GM18505 (cell line): Measurements from ENCODE around the gene C16orf86.

Source experiments
- ATAC-seq: cut with Tn5 transposase; IDR thresholded peaks from one replicate; pipeline ENCODE4 v1.9.1; 2021; ENCODE audit not compliant: unreplicated experiment
- POLR2A ChIP-seq: IDR thresholded peaks from 4 replicates; pipeline ENCODE4 v1.6.1; 2011; ENCODE audit warnings: borderline replicate concordance; ENCODE audit not compliant: insufficient read depth, insufficient read length; ENCODE audit errors: extremely low read depth

Gene C16orf86

DNA sequence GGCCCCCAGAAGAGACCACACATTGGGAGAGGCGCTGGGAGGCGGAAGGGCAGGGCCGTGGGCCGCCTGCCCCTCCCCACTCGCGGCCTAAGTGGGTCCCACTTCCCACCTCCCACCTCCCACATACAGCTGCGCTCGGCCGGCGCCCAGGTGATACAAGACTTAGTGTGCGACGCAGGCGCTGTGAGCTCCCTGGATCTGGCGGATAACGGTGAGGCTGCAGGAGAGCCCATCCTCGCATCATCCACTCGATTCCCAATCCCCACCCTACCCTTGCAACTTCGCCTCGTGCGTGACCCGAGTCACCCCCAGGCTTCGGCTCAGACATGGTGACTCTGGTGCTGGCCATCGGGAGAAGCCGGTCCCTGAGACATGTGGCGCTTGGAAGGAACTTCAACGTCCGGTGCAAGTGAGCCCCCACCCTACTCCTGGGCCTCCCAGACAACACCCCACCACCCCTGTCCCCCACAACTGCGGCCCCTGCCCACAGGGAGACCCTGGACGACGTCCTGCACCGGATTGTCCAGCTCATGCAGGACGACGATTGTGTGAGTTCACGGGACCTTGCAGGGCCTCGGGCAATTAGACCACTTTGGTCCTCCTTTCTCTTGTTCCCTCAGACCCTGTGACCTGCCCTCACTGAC, 17.7 kb upstream of the C16orf86 start:
- no peak for ATAC-seq
- TF ChIP-seq POLR2A = no peak

- TF ChIP-seq POLR2A = no peak
- no peak for ATAC-seq
Measured at GRCh38 chr16:67649494-67649931, 17.1 kb upstream of the C16orf86 start.

- ATAC-seq = no peak
- no peak for TF ChIP-seq POLR2A
Measured at GRCh38 chr16:67650023-67650422, 16.6 kb upstream of the C16orf86 start.

DNA sequence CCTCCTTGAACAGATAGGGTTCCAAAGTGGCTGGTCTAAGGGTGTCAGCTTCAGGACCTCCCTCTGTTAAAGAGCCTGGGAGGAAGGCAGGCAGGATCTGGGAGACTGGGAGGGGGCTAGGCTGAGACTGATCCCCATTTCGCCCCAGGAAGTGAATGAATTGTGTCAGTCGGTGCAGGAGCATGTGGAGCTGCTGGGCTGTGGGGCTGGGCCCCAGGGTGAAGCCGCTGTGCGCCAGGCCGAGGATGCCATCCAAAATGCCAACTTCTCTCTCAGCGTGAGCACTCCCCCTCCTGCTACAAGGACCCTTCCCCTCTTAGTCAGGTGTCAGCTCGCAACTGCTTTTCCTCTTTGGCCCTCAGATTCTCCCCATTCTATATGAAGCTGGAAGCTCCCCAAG, 15.6 kb upstream of the C16orf86 start:
- no peak for ATAC-seq
- TF ChIP-seq POLR2A = no peak

DNA sequence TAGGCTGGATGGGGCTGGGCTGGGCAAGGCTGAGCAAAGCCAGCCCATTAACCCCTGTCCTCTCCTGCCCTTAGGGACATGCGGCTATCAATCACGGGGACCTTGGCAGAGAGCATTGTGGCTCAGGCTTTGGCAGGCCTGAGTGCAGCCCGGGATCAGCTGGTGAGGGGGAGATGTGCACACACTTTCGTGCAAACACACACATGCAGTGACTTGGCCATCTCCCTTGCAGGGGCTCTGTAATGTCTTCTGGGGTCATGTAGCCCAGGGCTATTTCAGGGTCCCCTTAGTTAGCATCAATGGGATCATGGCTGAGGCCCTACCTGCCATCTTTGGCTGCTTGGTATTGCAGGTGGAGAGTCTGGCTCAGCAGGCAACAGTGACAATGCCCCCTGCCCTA, 14.8 kb upstream of the C16orf86 start:
- ATAC-seq = no peak
- TF ChIP-seq POLR2A = no peak

- ATAC-seq = no peak
- TF ChIP-seq POLR2A = no peak
Measured at GRCh38 chr16:67652578-67653127, 14.0 kb upstream of the C16orf86 start.

DNA sequence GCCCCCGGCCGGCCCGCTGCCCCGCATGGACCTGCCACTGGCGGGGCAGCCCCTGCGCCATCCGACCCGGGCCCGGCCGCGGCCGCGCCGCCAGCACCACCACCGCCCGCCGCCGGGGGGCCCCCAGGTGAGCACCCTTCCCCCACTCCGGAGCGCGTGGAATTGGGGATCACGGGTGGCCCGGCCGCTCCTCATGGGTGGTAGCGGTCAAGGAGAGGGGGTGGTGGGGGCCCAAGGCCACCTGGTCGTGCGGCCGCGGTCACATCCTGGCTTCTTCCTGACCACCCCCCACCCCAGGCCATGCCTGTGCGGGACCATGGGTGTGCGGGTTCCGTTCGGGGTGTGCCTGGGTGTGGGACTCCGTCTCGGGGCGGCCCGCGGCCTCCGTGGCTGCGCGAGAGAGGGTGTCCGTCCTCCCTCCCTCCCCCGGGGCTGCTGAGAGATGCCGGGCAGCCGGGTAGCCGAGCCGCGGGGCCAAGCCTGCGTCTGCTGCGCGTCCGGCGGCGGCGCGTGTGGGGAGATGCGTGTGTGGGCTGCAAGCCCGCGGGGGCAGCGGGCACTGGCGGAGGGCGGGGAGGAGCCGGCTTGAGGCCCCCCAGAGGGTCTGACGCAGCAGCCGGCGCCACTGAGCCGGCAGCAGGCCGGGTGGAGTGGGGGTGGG, 13.4 kb upstream of the C16orf86 start:
- no peak for TF ChIP-seq POLR2A
- ATAC-seq = no peak

DNA sequence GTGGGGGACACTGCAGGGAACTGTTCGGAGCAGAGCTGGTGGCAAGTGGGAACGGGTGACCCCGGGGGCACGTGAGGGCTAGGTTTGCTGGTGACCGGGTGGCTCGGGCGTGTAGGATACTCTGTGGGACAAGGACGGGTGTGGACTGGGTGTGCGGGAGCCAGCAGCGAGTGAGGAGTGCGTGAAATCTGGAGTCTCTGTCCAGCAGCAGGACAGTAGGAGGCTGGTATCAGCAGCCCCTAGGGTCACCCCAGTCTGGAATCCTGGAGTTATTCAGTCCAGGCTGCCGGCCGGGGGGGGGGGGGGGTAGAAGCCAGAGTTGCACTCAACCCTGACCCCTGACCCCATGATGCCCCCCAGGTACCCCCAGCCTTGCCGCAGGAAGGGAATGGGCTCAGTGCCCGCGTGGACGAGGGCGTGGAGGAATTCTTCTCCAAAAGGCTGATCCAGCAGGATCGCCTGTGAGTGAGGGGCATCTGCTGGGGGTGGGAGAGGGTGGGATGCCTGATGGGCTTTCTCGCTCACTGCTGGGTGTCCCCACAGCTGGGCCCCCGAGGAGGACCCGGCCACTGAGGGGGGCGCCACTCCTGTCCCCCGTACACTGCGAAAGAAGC, 12.7 kb upstream of the C16orf86 start:
- no peak for TF ChIP-seq POLR2A
- no peak for ATAC-seq

DNA sequence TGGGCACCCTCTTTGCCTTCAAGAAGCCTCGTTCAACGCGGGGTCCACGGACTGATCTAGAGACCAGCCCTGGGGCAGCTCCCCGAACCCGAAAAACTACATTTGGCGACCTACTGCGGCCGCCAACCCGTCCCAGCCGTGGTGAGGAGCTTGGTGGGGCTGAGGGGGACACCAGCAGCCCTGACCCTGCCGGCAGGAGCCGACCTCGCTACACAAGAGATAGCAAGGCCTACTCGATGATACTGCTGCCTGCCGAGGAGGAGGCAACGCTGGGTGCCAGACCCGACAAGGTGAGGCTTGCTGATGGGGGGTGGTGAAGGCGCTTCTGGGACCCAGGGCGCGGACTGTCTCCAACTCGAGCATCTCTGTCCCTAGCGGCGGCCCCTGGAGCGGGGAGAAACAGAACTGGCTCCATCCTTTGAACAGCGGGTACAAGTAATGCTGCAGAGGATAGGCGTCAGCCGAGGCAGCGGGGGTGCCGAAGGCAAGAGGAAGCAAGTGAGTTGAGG, 12.2 kb upstream of the C16orf86 start:
- no peak for ATAC-seq
- TF ChIP-seq POLR2A = no peak

DNA sequence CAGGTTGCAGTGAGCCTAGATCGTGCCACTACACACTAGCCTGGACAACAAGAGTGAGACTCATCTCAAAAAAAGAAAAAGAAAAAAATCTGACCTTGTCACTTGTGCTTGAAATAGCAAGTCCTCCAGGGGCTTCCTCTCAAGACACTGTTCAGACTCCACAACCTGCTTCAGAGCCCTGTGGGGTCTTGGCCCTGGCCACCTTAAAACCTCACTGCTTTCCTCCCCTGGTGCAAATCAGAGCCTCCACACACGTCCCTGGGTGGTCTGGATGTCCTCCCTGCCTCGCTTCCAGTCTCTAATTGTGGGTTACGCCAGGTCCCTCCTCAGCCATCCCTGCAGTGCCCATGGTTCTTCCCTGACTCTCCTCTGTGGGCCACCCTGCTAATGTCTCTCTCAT, 11.3 kb upstream of the C16orf86 start:
- TF ChIP-seq POLR2A = no peak
- no peak for ATAC-seq

- no peak for TF ChIP-seq POLR2A
- no peak for ATAC-seq
Measured at GRCh38 chr16:67656344-67657016, 10.1 kb upstream of the C16orf86 start.

GRCh38 chr16:67657017-67657608, 9.5 kb upstream of the C16orf86 start:
- no peak for ATAC-seq
- TF ChIP-seq POLR2A = no peak
